ENCODE measurements around the gene EIF2D. TPM values are rescaled to one million over a fixed set of nuclear protein-coding genes. Genes with fewer than 3 reads are reported as not detected.

Gene EIF2D
- total and polyA plus RNA-seq, 8 donors: 16.9 to 130 (median 48.8) TPM

DNA sequence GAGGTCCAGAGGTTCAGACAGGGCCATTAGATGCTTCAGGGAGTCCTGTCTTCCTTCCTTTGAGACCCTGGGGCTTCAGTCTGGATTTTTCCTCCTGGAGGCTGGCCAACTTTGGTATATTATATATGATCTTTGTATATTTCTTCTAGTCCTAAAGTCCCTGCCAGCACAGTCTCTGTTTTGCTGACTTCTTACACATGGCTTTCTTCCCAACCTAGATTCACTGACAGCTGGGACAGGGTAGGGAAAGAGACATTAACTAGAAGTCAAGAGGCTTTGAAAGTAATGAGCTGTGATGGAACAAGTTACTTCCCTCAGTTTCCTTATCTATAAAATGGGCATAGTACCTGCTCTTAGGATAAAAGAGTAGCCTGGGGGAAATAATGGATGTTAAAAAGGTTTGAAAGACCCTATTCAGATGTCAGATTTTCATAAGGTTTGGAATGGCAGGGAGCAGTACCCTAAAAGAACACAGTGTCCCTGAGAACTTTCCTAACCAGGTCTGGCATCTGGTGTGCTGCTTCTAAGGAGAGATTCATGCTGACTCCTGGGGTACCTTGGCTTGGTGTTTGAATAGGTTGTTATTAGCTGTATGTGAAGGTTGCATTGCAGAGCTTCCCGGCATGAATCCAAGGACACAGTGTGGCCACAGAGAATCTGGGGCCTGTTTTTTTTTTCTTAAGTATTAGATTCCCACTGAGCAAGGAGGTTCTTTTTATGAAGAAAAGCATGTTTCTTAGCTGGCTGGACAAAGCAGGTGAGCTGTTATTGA is 57.4 kb downstream of the EIF2D start:
- no peaks in the 10 kb centered on the region for H3K36me3 ChIP-seq
- peak overlapping the region in 3 of 5 donors; percentile 85 to 94 (median 93) for H3K27ac ChIP-seq
- no peak overlapping the region for H3K4me3 ChIP-seq
- WGBS, 5 donors: 78 to 92% (median 85%) methylated on average over 1 of the region's 1 CpG
- H3K4me1 ChIP-seq: peaks cover 35 to 58% (median 52%) of the 10 kb centered on the region in 4 donors
- H3K27me3 ChIP-seq: no peaks in the 10 kb centered on the region
- DNase-seq: no peak
- no peaks in the 10 kb centered on the region for H3K9me3 ChIP-seq
- intact Hi-C loops (cut with DNase I; ENCODE audit: low total_unique reads): no loop called here
- TF ChIP-seq EP300 (IDR thresholded peaks at IDR 0.05) (no peak), POLR2AphosphoS5 (IDR thresholded peaks at IDR 0.05) (no peak), POLR2A (IDR thresholded peaks at IDR 0.05) (no peak)
- TF ChIP-seq, protein P1, sequence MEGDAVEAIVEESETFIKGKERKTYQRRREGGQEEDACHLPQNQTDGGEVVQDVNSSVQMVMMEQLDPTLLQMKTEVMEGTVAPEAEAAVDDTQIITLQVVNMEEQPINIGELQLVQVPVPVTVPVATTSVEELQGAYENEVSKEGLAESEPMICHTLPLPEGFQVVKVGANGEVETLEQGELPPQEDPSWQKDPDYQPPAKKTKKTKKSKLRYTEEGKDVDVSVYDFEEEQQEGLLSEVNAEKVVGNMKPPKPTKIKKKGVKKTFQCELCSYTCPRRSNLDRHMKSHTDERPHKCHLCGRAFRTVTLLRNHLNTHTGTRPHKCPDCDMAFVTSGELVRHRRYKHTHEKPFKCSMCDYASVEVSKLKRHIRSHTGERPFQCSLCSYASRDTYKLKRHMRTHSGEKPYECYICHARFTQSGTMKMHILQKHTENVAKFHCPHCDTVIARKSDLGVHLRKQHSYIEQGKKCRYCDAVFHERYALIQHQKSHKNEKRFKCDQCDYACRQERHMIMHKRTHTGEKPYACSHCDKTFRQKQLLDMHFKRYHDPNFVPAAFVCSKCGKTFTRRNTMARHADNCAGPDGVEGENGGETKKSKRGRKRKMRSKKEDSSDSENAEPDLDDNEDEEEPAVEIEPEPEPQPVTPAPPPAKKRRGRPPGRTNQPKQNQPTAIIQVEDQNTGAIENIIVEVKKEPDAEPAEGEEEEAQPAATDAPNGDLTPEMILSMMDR (IDR thresholded peaks at IDR 0.05): no peak

DNA sequence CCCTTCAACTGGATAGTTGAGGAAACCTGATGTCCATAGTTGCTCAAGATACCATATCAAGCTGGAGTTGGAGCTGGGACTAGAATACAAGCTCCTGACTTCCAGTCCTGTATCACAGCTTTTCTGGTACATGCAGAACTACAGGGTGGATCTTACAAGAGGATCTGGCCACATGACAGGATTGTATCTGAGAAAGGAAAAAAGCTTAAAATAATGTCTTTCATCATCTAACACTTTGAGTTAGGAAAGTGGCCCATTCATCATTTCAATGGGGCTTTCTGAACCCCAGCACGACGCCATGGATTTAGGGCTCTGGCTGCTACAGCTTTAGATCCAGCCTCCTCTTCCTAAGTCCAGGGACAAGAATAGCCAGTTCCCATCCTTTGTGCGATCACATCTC is 58.1 kb downstream of the EIF2D start:
- WGBS, 5 donors: 79 to 98% (median 94%) methylated on average over 3 of the region's 3 CpGs
- peak overlapping the region in 2 of 5 donors; percentile 9 to 94 for H3K27ac ChIP-seq
- DNase-seq: no peak
- intact Hi-C loops (cut with DNase I; ENCODE audit: low total_unique reads): no loop called here
- no peaks in the 10 kb centered on the region for H3K9me3 ChIP-seq
- no peak overlapping the region for H3K4me3 ChIP-seq
- peaks cover 29 to 51% (median 45%) of the 10 kb centered on the region in 4 donors for H3K4me1 ChIP-seq
- TF ChIP-seq POLR2AphosphoS5 (IDR thresholded peaks at IDR 0.05): no peak
- no peak for TF ChIP-seq POLR2A (IDR thresholded peaks at IDR 0.05)
- no peak for TF ChIP-seq EP300 (IDR thresholded peaks at IDR 0.05)
- TF ChIP-seq, protein P1 (IDR thresholded peaks at IDR 0.05): no peak
- H3K27me3 ChIP-seq: no peaks in the 10 kb centered on the region
- H3K36me3 ChIP-seq: no peaks in the 10 kb centered on the region

DNA sequence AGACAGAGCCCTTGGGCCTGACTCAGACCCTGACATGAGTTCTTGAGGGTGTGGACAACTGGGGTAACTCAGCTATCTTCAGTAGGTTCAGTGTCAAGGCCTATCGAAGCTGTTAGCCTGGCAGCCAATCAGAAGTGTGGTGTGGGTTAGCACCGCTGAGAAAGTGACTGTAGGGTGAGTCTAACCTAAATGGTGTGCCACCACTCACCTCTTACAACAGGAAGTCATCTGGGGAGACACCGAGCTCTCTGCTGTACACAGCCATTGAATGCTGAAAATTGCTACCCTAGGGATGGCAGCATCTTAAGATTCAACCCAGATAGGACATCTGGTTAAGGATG is 60.3 kb downstream of the EIF2D start:
- Histone ChIP-seq H3K27ac (no peak overlapping the region), H3K4me3 (no peak overlapping the region), H3K27me3 (no peaks in the 10 kb centered on the region), H3K9me3 (no peaks in the 10 kb centered on the region), H3K4me1 (peaks cover 6 to 29% (median 23%) of the 10 kb centered on the region in 4 donors), H3K36me3 (no peaks in the 10 kb centered on the region)
- 77 to 97% (median 86%) methylated on average over 3 of the region's 3 CpGs for WGBS, 5 donors
- TF ChIP-seq, protein P1 (IDR thresholded peaks at IDR 0.05): no peak
- no peak for TF ChIP-seq POLR2A (IDR thresholded peaks at IDR 0.05)
- TF ChIP-seq POLR2AphosphoS5 (IDR thresholded peaks at IDR 0.05): no peak
- no peak for TF ChIP-seq EP300 (IDR thresholded peaks at IDR 0.05)
- intact Hi-C loops (cut with DNase I; ENCODE audit: low total_unique reads): no loop called here
- DNase-seq: peak in 1 of 2 donors; percentile 55

DNA sequence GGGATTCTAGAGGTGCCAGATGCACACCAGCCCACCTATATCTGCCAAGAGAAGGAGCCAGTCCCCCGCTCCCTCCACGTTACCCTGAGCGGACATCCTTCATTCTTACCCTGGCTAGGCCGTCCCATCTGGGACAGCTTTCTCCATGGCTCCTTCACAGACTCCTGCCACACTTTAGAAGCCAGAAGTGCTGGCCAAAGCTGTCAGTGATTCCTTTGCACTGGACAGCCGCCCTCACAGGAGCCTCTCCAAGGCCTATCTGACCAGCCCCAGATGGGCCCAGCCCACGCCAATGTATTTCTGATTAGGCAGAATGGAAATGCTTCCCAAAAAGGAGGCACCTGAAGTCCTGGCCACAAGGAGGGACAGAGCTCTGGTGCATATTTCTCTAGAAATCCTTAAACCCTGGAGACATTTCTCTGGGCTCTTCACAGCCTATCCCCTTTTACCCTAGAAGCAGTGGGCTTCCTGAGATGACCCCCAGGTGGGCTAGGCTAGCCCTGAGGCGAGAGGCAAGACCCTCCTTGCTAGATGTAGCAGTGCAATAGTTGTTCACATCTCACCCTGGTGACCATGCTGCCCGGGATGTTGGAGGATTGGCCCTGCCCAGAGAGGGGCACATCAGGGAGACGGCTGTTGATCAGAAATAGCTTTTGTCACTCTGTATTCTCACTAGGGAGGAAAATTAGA is 60.8 kb downstream of the EIF2D start:
- no peak for DNase-seq
- no peak for TF ChIP-seq POLR2AphosphoS5 (IDR thresholded peaks at IDR 0.05)
- TF ChIP-seq, protein P1 (IDR thresholded peaks at IDR 0.05): no peak
- no peak for TF ChIP-seq EP300 (IDR thresholded peaks at IDR 0.05)
- TF ChIP-seq POLR2A (IDR thresholded peaks at IDR 0.05): no peak
- no peaks in the 10 kb centered on the region for H3K36me3 ChIP-seq
- H3K4me1 ChIP-seq: peaks cover 1 to 23% (median 18%) of the 10 kb centered on the region in 4 donors
- no peaks in the 10 kb centered on the region for H3K9me3 ChIP-seq
- no peak overlapping the region for H3K27ac ChIP-seq
- H3K4me3 ChIP-seq: no peak overlapping the region
- 90 to 97% (median 93%) methylated on average over 9 of the region's 9 CpGs for WGBS, 5 donors
- intact Hi-C loops (cut with DNase I; ENCODE audit: low total_unique reads): no loop called here
- H3K27me3 ChIP-seq: no peaks in the 10 kb centered on the region
